H1 (cell line): Measurements from ENCODE around the gene SPEF1. TPM values are rescaled to one million over a fixed set of nuclear protein-coding genes. Genes with fewer than 3 reads are reported as not detected.

Experiments used
- CTCF ChIA-PET: fragments of 300-600 bp; sonication (Branson Sonifier 250); formaldehyde crosslinking; loops from one replicate; lab custom pipeline; 2021; ENCODE audit not compliant: partially characterized antibody; lab: Charles Lee
- POLR2A ChIA-PET: fragments of 300-600 bp; sonication (Branson Sonifier 250); formaldehyde crosslinking; loops from one replicate; lab custom pipeline; 2021; ENCODE audit warnings: inconsistent platforms; ENCODE audit not compliant: partially characterized antibody; lab: Charles Lee
- DNase-seq, 2 experiments: peaks; one replicate each; pipeline versions ENCODE4 v3.0.0 to v3.0.0-alpha.2; 2010 to 2022; ENCODE audit warnings: low spot score in 2 of 2, low read depth in 1 of 2, mixed read lengths in 1 of 2
- FAIRE-seq: peaks from 2 replicates; lab custom pipeline; 2011; peaks lifted over from hg19 to GRCh38; lab: Jason Lieb, UNC
- H2AFZ ChIP-seq: 2 replicates; pipeline ENCODE4 v1.8.1; 2012; ENCODE audit warnings: low read length, inconsistent platforms
- H2AK5ac ChIP-seq: 2 replicates; pipeline ENCODE4 v1.6.1; 2013; ENCODE audit warnings: low read depth, low read length
- H2BK120ac ChIP-seq: replicated peaks from 2 replicates; pipeline ENCODE3; 2013; ENCODE audit warnings: low read depth, low read length, inconsistent platforms
- H2BK12ac ChIP-seq: 2 replicates; pipeline ENCODE4 v1.6.1; 2013; ENCODE audit warnings: low read depth, low read length
- H2BK15ac ChIP-seq: 2 replicates; pipeline ENCODE4 v1.6.1; 2013; ENCODE audit warnings: low read length
- H2BK20ac ChIP-seq: 2 replicates; pipeline ENCODE4 v1.6.1; 2013; ENCODE audit warnings: low read length
- H2BK5ac ChIP-seq: 2 replicates; pipeline ENCODE4 v1.6.1; 2013; ENCODE audit warnings: low read depth, low read length
- H3K14ac ChIP-seq: 2 replicates; pipeline ENCODE4 v1.6.1; 2013; ENCODE audit warnings: inconsistent platforms; ENCODE audit not compliant: insufficient read length
- H3K18ac ChIP-seq: 2 replicates; pipeline ENCODE4 v1.6.1; 2013; ENCODE audit warnings: low read length; ENCODE audit errors: extremely low read depth
- H3K23ac ChIP-seq: 2 replicates; pipeline ENCODE4 v1.6.1; 2013; ENCODE audit warnings: inconsistent platforms; ENCODE audit not compliant: insufficient read length
- H3K23me2 ChIP-seq: 2 replicates; pipeline ENCODE4 v1.6.1; 2013; ENCODE audit warnings: low read depth, low read length
- H3K27ac ChIP-seq: 2 replicates; pipeline ENCODE4 v1.6.1; 2011; ENCODE audit warnings: low read depth, low read length, inconsistent platforms
- H3K27me3 ChIP-seq, 4 experiments: replicated peaks in 1 of 4; 1 replicate in 1 of 4; 2 replicates in 3 of 4; pipeline versions ENCODE4 v1.6.1 to v1.8.1; 2011 to 2013; ENCODE audit warnings: low read length in 3 of 4, mild to moderate bottlenecking in 3 of 4, inconsistent platforms in 2 of 4, mixed read lengths in 2 of 4, moderate library complexity in 1 of 4; ENCODE audit not compliant: control insufficient read depth in 3 of 4, insufficient read depth in 3 of 4; ENCODE audit errors: extremely low read depth in 1 of 4
- H3K36me3 ChIP-seq, 4 experiments: 2 replicates each; pipeline versions ENCODE4 v1.6.1 to v1.8.1; 2011 to 2013; ENCODE audit warnings: mild to moderate bottlenecking in 4 of 4, low read length in 3 of 4, moderate library complexity in 2 of 4, control low read depth in 1 of 4, inconsistent platforms in 1 of 4; ENCODE audit not compliant: insufficient read depth in 4 of 4, control insufficient read depth in 2 of 4
- H3K4ac ChIP-seq: replicated peaks from 2 replicates; pipeline ENCODE3; 2013; ENCODE audit warnings: low read length, low read depth, mixed read lengths, inconsistent platforms; ENCODE audit not compliant: insufficient read length
- H3K4me1 ChIP-seq, 4 experiments: replicated peaks in 1 of 4; 1 replicate in 1 of 4; 2 replicates in 3 of 4; pipeline versions ENCODE4 v1.6.1 to v1.8.1; 2011 to 2013; ENCODE audit warnings: low read length in 3 of 4, inconsistent platforms in 2 of 4, mixed read lengths in 1 of 4; ENCODE audit not compliant: insufficient read depth in 4 of 4, control insufficient read depth in 3 of 4
- H3K4me2 ChIP-seq, 2 experiments: 2 replicates each; pipeline versions ENCODE4 v1.6.1 to v1.8.1; 2011 to 2013; ENCODE audit warnings: low read depth in 2 of 2, low read length in 2 of 2, control low read depth in 1 of 2, inconsistent platforms in 1 of 2, mild to moderate bottlenecking in 1 of 2; ENCODE audit not compliant: insufficient read depth in 1 of 2
- H3K4me3 ChIP-seq, 4 experiments: fragments of 200-600, 300-600 bp in 1 of 4; sonication (generic), shearing (Covaris generic), sonication (Bioruptor Twin) in 1 of 4; 2 replicates each; pipeline versions ENCODE4 v1.5.1 to v1.8.1; 2011 to 2016; ENCODE audit warnings: low read length in 4 of 4, low read depth in 3 of 4, control low read depth in 2 of 4, inconsistent platforms in 2 of 4, mild to moderate bottlenecking in 2 of 4, mixed read lengths in 1 of 4, moderate library complexity in 1 of 4; ENCODE audit not compliant: insufficient read depth in 2 of 4; ENCODE audit errors: extremely low read depth in 1 of 4
- H3K56ac ChIP-seq: replicated peaks from 2 replicates; pipeline ENCODE3; 2013; ENCODE audit warnings: low read depth, mild to moderate bottlenecking, mixed read lengths, low read length, inconsistent platforms; ENCODE audit not compliant: insufficient read length
- H3K79me1 ChIP-seq: 2 replicates; pipeline ENCODE4 v1.6.1; 2013; ENCODE audit warnings: low read depth, low read length, control low read depth
- H3K79me2 ChIP-seq, 2 experiments: 2 replicates each; pipeline versions ENCODE4 v1.6.1 to v1.8.1; 2012 to 2013; ENCODE audit warnings: low read length in 2 of 2, mild to moderate bottlenecking in 2 of 2, inconsistent platforms in 1 of 2; ENCODE audit not compliant: insufficient read depth in 2 of 2, control insufficient read depth in 1 of 2
- H3K9ac ChIP-seq, 4 experiments: replicated peaks in 1 of 4; 1 replicate in 1 of 4; 2 replicates in 3 of 4; pipeline versions ENCODE4 v1.6.1 to v1.8.1; 2011 to 2013; ENCODE audit warnings: low read depth in 3 of 4, low read length in 3 of 4, control low read depth in 2 of 4, mild to moderate bottlenecking in 2 of 4, moderate library complexity in 2 of 4, inconsistent platforms in 1 of 4; ENCODE audit errors: extremely low read depth in 1 of 4
- H3K9me3 ChIP-seq, 2 experiments: 2 replicates each; pipeline versions ENCODE4 v1.6.1 to v1.8.1; 2012 to 2013; ENCODE audit warnings: mild to moderate bottlenecking in 2 of 2, moderate library complexity in 2 of 2, control low read depth in 1 of 2, inconsistent platforms in 1 of 2, low read depth in 1 of 2, low read length in 1 of 2, mixed read lengths in 1 of 2; ENCODE audit not compliant: insufficient read depth in 2 of 2
- H4K20me1 ChIP-seq, 2 experiments: replicated peaks in 1 of 2; 2 replicates each; pipeline versions ENCODE3 to v1.8.1; 2011 to 2013; ENCODE audit warnings: inconsistent platforms in 2 of 2, low read length in 2 of 2, mild to moderate bottlenecking in 1 of 2; ENCODE audit not compliant: insufficient read depth in 2 of 2, control insufficient read depth in 1 of 2
- H4K5ac ChIP-seq: 2 replicates; pipeline ENCODE4 v1.6.1; 2013; ENCODE audit warnings: low read length, low read depth, mixed read lengths, inconsistent platforms; ENCODE audit not compliant: insufficient read length
- H4K8ac ChIP-seq: 2 replicates; pipeline ENCODE4 v1.8.0; 2013; ENCODE audit warnings: mild to moderate bottlenecking, moderate library complexity, low read length, inconsistent platforms; ENCODE audit not compliant: insufficient read depth; ENCODE audit errors: extremely low read depth
- H4K91ac ChIP-seq: replicated peaks from 2 replicates; pipeline ENCODE3; 2013; ENCODE audit warnings: low read length, mixed read lengths, inconsistent platforms; ENCODE audit not compliant: insufficient read length
- KDM1A ChIP-seq: fragments of 200-600, 300-600 bp; sonication (generic); IDR thresholded peaks from 2 replicates; pipeline ENCODE4 v1.7.1; 2016; ENCODE audit warnings: mild to moderate bottlenecking, low read length, borderline replicate concordance
- WGBS, 2 experiments: shearing (Covaris generic) in 1 of 2; methylation state at CpG; one replicate each; pipeline versions ENCODE4 v1.1.6 to v1.1.7; 2013 to 2015; ENCODE audit warnings: low lambda C conversion rate in 2 of 2, mixed read lengths in 2 of 2, inconsistent platforms in 1 of 2, low coverage in 1 of 2, missing lambda C conversion rate in 1 of 2; ENCODE audit not compliant: insufficient replicate concordance in 2 of 2, insufficient coverage in 1 of 2, insufficient read length in 1 of 2; ENCODE audit errors: extremely low coverage in 1 of 2, missing lambda C conversion rate in 1 of 2; 5-methylcytosine and 5-hydroxymethylcytosine counted together
- polyA plus RNA-seq, 7 experiments: library from polyadenylated mRNA; depleted of rRNA in 3 of 7; stranded (reverse) in 5 of 7; unstranded in 2 of 7; fragments of >200 nt in 5 of 7; fragments of 200-250 nt in 2 of 7; gene quantifications; 1 replicate in 5 of 7; 2 replicates in 1 of 7; 4 replicates in 1 of 7; pipeline versions ENCODE4 v1.2.1 to v1.2.3, GENCODE V29; 2011 to 2013; ENCODE audit warnings: missing spikeins in 2 of 7, mixed read lengths in 2 of 7
- total RNA-seq: library from RNA; stranded (reverse); fragmentation: NEBNext Ultra II Directional; extraction: Animal tissue kit (Norgen Biotek cat#: 25700); gene quantifications from 2 replicates; pipeline ENCODE4 v1.2.1, GENCODE V29; 2021

Gene SPEF1
- total and polyA plus RNA-seq, 2 of the 8 experiments (the other 6 are each of a cell fraction or from before 2014, with no cell fraction given) = 0.51 to 0.71 TPM

GRCh38 chr20:3763671-3764601 lies 17.3 kb downstream of the SPEF1 start:
- Histone ChIP-seq H3K9me3 (no peaks in the 10 kb centered on the region), H2BK120ac (no peak overlapping the region), H3K36me3 (peaks cover 0 to 6% (median 0%) of the 10 kb centered on the region in 4 experiments; a peak in 1 of 8 replicates), H2BK5ac (no peak overlapping the region), H3K27me3 (no peaks in the 10 kb centered on the region), H2AK5ac (no peak overlapping the region), H3K4ac (no peak overlapping the region), H4K91ac (no peak overlapping the region), H3K23me2 (peaks cover 12% of the 10 kb centered on the region; the same call in 1 of the 2 replicates), H4K8ac (no peak overlapping the region), H2AFZ (no peak overlapping the region), H2BK12ac (no peak overlapping the region), H4K20me1 (peaks cover 1 to 10% of the 10 kb centered on the region in 2 experiments), H3K79me1 (peaks cover 22% of the 10 kb centered on the region), H3K4me1 (peaks cover 3 to 14% (median 6%) of the 10 kb centered on the region in 4 experiments; a peak in 6 of 7 replicates), H4K5ac (no peak overlapping the region), H3K56ac (no peak overlapping the region), H3K27ac (no peak overlapping the region), H2BK20ac (no peak overlapping the region), H3K79me2 (peaks cover 0 to 30% of the 10 kb centered on the region in 2 experiments; a peak in 1 of 4 replicates), H3K4me2 (no peak overlapping the region), H3K18ac (no peak overlapping the region), H3K23ac (no peak overlapping the region), H3K4me3 (no peak overlapping the region), H2BK15ac (no peak overlapping the region), H3K9ac (no peak overlapping the region; a peak in 1 of 7 replicates), H3K14ac (no peak overlapping the region)
- DNase-seq (no peak), FAIRE-seq (no peak)
- CTCF ChIA-PET = interaction anchor here (1.1 to 14.2 kb wide), 6 partner anchors 12 to 87 kb away, joined by 3 to 277 read pairs (median 6); partner anchors contain the start of gene AP5S1
- whole genome bisulfite sequencing, 2 experiments = 97% methylated on average over 8 of the region's 8 CpGs; no CpG with 5 or more reads in 1 of the 2 experiments
- POLR2A ChIA-PET = interaction anchor here (1.2 to 4.4 kb wide), 3 partner anchors 8 to 15 kb away, joined by 3 to 46 read pairs (median 4); no protein-coding TSS in a partner anchor
- no peak for TF ChIP-seq KDM1A
